ENCODE results near the gene TANC1. TPM values are rescaled to one million over a fixed set of nuclear protein-coding genes. Genes with fewer than 3 reads are reported as not detected.

Gene TANC1
- total and polyA plus RNA-seq, 2 of the 4 experiments (the other 2 are of a cell fraction), result 10.2 to 12.9 TPM

GRCh38 chr2:159147690-159148089 lies 179.2 kb downstream of the TANC1 start:
- Histone ChIP-seq H3K79me1 (ENCODE audit: low read depth in 1 of 2, low read length in 2 of 2) (peaks cover 6 to 27% of the 10 kb centered on the region in 2 experiments; a peak in 3 of 4 replicates), H3K14ac (replicated peaks; ENCODE audit: low read depth, low read length) (no peak overlapping the region), H4K20me1 (ENCODE audit: insufficient read depth, low read length) (no peaks in the 10 kb centered on the region), H4K91ac (ENCODE audit: insufficient read depth, low read depth, low read length) (no peak overlapping the region), H2AFZ (replicated peaks; ENCODE audit: low read length, poor library complexity) (no peak overlapping the region), H3K27ac (ENCODE audit: insufficient read depth, low read length) (no peak overlapping the region), H3K4me3 (ENCODE audit: insufficient read depth, low read depth, low read length) (no peak overlapping the region), H3K4me2 (ENCODE audit: low read depth, low read length) (no peak overlapping the region), H3K23ac (ENCODE audit: low read depth, low read length) (no peak overlapping the region), H3K9me1 (ENCODE audit: insufficient read depth, low read length) (peaks cover 7% of the 10 kb centered on the region), H3K18ac (ENCODE audit: low read depth, low read length) (no peak overlapping the region), H2BK20ac (ENCODE audit: low read depth, low read length) (no peak overlapping the region), H4K8ac (ENCODE audit: low read depth in 2 of 2, low read length in 2 of 2) (no peak overlapping the region), H3K9me3 (ENCODE audit: control insufficient read depth, insufficient read depth, low read length) (no peaks in the 10 kb centered on the region), H2BK5ac (ENCODE audit: low read depth, low read length, poor library complexity, severe bottlenecking) (no peak overlapping the region), H4K5ac (ENCODE audit: low read depth, low read length) (no peak overlapping the region), H3K56ac (ENCODE audit: extremely low read depth, insufficient read depth, low read length) (no peak overlapping the region), H3K4ac (ENCODE audit: low read depth, low read length) (no peak overlapping the region), H3K27me3 (ENCODE audit: control insufficient read depth, insufficient read depth, low read length) (no peaks in the 10 kb centered on the region), H3K9ac (ENCODE audit: low read depth, low read length) (no peak overlapping the region), H2BK120ac (ENCODE audit: low read depth, low read length) (no peak overlapping the region), H2AK5ac (ENCODE audit: low read depth, low read length) (no peak overlapping the region), H2AK9ac (replicated peaks; ENCODE audit: low read depth, low read length, poor library complexity) (no peak overlapping the region), H3K36me3 (ENCODE audit: control insufficient read depth, insufficient read depth, low read length) (peaks cover 13% of the 10 kb centered on the region; the same call in 1 of the 2 replicates), H3K4me1 (ENCODE audit: control insufficient read depth, insufficient read depth, low read length) (peaks cover 7% of the 10 kb centered on the region), H2BK15ac (ENCODE audit: low read depth, low read length) (no peak overlapping the region)
- ChIA-PET POLR2A (ENCODE audit: unreplicated experiment) (interaction anchor here (0.6 kb wide), 1 partner anchor 469 kb away, joined by 4 read pairs; the partner anchor contains the start of gene BAZ2B), CTCF (interaction anchor here (1.2 to 1.3 kb wide), 2 partner anchors 9 to 14 kb away, joined by 4 to 5 read pairs; no protein-coding TSS in a partner anchor)
- intact Hi-C loops (cut with micrococcal nuclease), result no loop called here
- DNase-seq (no peak), ATAC-seq (ENCODE audit: low read depth) (no peak)
- peak; percentile 43 for TF ChIP-seq NFE2L2 (IDR thresholded peaks at IDR 0.05; ENCODE audit: low read depth, low read length)
- no peak for TF ChIP-seq MAFK (IDR thresholded peaks at IDR 0.05; ENCODE audit: low read depth, low read length)
- in situ Hi-C loops (cut with MboI; ENCODE audit: low sequenced_read_pairs), result no loop called here
- no CpG with 5 or more reads among the region's 3 CpGs for WGBS, 2 experiments (ENCODE audit: extremely low coverage in 2 of 2, insufficient read length in 1 of 2)
- no TSS peak for BruUV-seq (replicated peaks)
- dilution Hi-C loops (cut with HindIII; ENCODE audit: low sequenced_read_pairs, unreplicated experiment), result no loop called here

Measured in IMR-90 (cell line).